Thoracic aorta (tissue), 2 donors: ENCODE measurements around the gene RETREG2. TPM values are rescaled to one million over a fixed set of nuclear protein-coding genes. Genes with fewer than 3 reads are reported as not detected.

Experiments
- ATAC-seq: fragments of 150-250 bp; one replicate; pipeline ENCODE4 v1.8.0; 2017; ENCODE audit warnings: low read depth; ENCODE audit not compliant: insufficient number of reproducible peaks, low FRiP score
- DNase-seq: peaks from one replicate; pipeline ENCODE4 v3.0.0-alpha.2; 2020; ENCODE audit warnings: low spot score
- H3K27ac ChIP-seq, 2 donors: fragments of 200-600 bp; sonication (generic); 1 replicate in 1 of 2; 2 replicates in 1 of 2; pipeline ENCODE4 v1.5.1; 2016; ENCODE audit warnings: mild to moderate bottlenecking in 2 of 2, moderate library complexity in 2 of 2
- H3K27me3 ChIP-seq: fragments of 200-600 bp; sonication (generic); replicated peaks from 2 replicates; pipeline ENCODE4 v1.6.0; 2016; ENCODE audit warnings: mild to moderate bottlenecking; ENCODE audit not compliant: insufficient read depth
- H3K36me3 ChIP-seq: fragments of 200-600 bp; sonication (generic); one replicate; pipeline ENCODE4 v1.5.1; 2016
- H3K4me1 ChIP-seq, 2 donors: fragments of 200-600 bp; sonication (generic); 1 replicate in 1 of 2; 2 replicates in 1 of 2; pipeline versions ENCODE4 v1.5.1 to v1.6.0; 2016; ENCODE audit warnings: low read depth in 2 of 2, mild to moderate bottlenecking in 1 of 2; ENCODE audit not compliant: control insufficient read depth in 1 of 2
- H3K4me3 ChIP-seq: fragments of 200-600 bp; sonication (generic); 2 replicates; pipeline ENCODE4 v1.5.1; 2016; ENCODE audit warnings: mild to moderate bottlenecking
- H3K9me3 ChIP-seq: fragments of 200-600 bp; sonication (generic); 2 replicates; pipeline ENCODE4 v1.5.1; 2016
- total RNA-seq, 2 donors: library from RNA; depleted of rRNA; stranded (reverse); fragments of >200 nt; gene quantifications; one replicate each; pipeline versions ENCODE4 v1.1.0 to v1.2.3, GENCODE V29; 2016
- TF ChIP-seq, protein P1 (sequence below): fragments of 200-600 bp; sonication (generic); IDR thresholded peaks from one replicate; pipeline ENCODE4 v1.5.1; 2019; ENCODE audit warnings: antibody characterized with exemption

The RETREG2 gene
- total RNA-seq, 2 donors from 2014 or later: 43.8 to 58.6 TPM

GRCh38 chr2:219182331-219183150 lies 4.5 kb downstream of the RETREG2 start:
- Histone ChIP-seq H3K4me1 (peaks cover 8 to 15% of the 10 kb centered on the region in 2 donors), H3K36me3 (peaks cover 44% of the 10 kb centered on the region), H3K9me3 (no peaks in the 10 kb centered on the region), H3K27me3 (no peaks in the 10 kb centered on the region), H3K4me3 (no peak overlapping the region), H3K27ac (no peak overlapping the region)
- no peak for ATAC-seq
- DNase-seq: no peak
- TF ChIP-seq, protein P1, sequence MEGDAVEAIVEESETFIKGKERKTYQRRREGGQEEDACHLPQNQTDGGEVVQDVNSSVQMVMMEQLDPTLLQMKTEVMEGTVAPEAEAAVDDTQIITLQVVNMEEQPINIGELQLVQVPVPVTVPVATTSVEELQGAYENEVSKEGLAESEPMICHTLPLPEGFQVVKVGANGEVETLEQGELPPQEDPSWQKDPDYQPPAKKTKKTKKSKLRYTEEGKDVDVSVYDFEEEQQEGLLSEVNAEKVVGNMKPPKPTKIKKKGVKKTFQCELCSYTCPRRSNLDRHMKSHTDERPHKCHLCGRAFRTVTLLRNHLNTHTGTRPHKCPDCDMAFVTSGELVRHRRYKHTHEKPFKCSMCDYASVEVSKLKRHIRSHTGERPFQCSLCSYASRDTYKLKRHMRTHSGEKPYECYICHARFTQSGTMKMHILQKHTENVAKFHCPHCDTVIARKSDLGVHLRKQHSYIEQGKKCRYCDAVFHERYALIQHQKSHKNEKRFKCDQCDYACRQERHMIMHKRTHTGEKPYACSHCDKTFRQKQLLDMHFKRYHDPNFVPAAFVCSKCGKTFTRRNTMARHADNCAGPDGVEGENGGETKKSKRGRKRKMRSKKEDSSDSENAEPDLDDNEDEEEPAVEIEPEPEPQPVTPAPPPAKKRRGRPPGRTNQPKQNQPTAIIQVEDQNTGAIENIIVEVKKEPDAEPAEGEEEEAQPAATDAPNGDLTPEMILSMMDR: no peak

DNA sequence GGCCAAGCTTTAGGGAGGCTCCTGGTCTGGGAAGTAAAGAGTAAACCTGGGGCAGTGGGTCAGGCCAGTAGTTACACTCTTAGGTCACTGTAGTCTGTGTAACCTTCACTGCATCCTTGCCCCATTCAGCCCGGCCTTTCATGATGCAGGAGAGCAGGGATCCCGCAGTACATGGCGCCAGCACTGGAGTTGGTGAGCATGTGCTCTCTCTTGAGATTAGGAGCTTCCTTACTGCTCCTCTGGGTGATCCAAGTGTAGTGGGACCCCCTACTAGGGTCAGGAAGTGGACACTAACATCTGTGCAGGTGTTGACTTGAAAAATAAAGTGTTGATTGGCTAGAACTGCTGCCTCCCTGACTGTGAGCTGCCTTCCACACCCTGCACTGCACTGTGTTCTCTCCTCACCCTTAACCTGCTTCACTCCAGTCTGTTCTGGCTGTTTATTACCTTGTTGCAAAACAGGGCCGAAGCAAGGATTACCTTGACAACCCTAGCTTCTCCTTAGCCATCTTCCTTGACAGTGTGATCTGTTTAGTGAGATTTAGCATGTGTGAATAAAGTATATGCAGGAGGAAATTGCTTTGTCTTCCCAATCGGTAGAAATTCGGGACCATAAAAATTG lies 5.2 kb downstream of the RETREG2 start:
- Histone ChIP-seq H3K27ac (no peak overlapping the region), H3K4me1 (peaks cover 8 to 15% of the 10 kb centered on the region in 2 donors), H3K36me3 (peaks cover 44% of the 10 kb centered on the region), H3K27me3 (no peaks in the 10 kb centered on the region), H3K4me3 (no peak overlapping the region), H3K9me3 (no peaks in the 10 kb centered on the region)
- TF ChIP-seq, protein P1: no peak
- DNase-seq (no peak), ATAC-seq (no peak)

DNA sequence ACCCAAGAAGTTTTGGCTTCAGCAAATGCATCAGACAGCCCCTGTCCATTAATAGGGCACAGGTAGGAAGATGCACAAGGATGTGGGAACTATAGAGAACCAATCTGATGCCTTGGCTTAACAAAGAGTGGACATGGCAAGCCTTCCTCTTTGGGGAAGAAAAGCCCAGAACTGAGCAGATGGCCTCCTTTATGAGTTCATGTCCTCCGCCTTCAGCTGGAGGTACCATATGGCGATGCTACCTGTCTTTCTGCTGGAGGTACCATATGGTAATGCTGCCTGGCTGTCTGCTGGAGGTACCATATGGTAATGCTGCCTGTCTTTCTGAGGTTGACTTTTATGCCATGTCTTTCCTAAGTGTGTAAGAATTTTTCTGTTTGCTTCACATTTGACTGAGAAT lies 6.0 kb downstream of the RETREG2 start:
- no peaks in the 10 kb centered on the region for H3K27me3 ChIP-seq
- peaks cover 4 to 9% of the 10 kb centered on the region in 2 donors for H3K4me1 ChIP-seq
- H3K4me3 ChIP-seq: no peak overlapping the region
- TF ChIP-seq, protein P1: no peak
- ATAC-seq: no peak
- H3K36me3 ChIP-seq: peaks cover 44% of the 10 kb centered on the region
- H3K27ac ChIP-seq: no peak overlapping the region
- no peak for DNase-seq
- H3K9me3 ChIP-seq: no peaks in the 10 kb centered on the region

GRCh38 chr2:219186754-219187456 lies 8.8 kb downstream of the RETREG2 start:
- ATAC-seq (no peak), DNase-seq (no peak)
- no peaks in the 10 kb centered on the region for H3K4me1 ChIP-seq

More at GRCh38 chr2:219186754-219187456, 8.8 kb downstream of the RETREG2 start:
- Histone ChIP-seq H3K9me3 (no peaks in the 10 kb centered on the region), H3K4me3 (no peak overlapping the region), H3K27me3 (no peaks in the 10 kb centered on the region), H3K27ac (no peak overlapping the region), H3K36me3 (peaks cover 20% of the 10 kb centered on the region)
- TF ChIP-seq, protein P1: no peak
